NAMALWA (cell line): ENCODE measurements around the gene TRPV6.

Experiments used
- DNase-seq: peaks from one replicate; pipeline ENCODE4 v3.0.0-alpha.2; 2015; ENCODE audit warnings: low spot score

The TRPV6 gene

DNA sequence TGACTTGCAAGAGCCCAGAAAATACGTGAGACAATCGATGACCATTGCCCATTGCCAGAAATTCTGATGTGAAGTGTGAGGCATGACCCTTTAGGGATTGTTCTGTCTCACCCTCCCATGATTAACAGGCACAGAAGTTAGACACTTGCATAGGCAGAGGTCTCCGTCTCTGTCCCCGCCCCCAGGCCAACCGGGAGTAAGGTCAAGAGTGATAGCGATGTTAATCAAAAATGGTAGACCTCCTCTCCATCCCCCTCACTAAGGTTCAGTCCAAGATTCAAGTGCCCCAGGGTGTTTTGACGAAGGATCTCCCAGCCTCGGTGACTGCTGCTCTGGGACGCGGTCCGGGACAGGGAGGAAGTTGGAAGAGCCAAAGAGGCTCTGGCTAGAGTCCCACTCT lies 22.7 kb upstream of the TRPV6 start:
- DNase-seq: no peak

DNA sequence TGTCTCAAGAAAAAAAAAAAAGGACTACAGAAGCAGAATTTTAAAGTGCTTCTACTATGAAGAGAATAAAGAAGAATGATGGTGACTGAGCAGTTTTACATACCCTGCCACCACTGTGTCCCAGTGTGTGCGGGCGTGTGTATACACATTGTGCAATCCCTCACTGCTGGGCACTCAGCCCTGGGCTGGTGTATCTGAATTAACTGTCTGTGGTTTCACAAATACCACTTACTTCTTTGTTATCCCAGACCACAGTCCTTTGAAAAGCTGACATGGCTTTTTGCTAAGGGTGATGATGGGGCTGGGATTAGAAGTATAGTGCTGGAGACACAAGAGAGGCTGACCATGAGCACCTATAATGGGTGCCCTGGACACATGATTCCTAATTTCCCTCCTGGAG lies 21.1 kb upstream of the TRPV6 start:
- DNase-seq: no peak

DNA sequence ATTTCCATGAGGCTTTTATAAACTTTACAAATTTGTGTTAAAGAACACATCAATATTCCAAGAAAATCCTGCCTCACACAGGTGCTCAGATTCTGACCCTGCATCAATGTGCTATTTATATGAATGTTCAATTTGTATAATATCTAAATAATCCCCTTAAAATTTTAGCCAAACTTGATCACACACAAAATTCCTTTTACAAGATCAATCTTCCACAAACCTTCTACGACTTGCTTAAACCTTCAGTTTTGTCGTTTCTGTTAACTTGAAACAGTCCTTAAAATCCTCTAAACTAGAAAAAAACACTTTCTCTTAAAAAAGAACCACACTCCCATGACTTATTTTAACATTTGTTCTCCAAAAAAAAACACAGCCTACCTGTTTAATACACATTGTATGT lies 20.2 kb upstream of the TRPV6 start:
- DNase-seq: no peak

DNA sequence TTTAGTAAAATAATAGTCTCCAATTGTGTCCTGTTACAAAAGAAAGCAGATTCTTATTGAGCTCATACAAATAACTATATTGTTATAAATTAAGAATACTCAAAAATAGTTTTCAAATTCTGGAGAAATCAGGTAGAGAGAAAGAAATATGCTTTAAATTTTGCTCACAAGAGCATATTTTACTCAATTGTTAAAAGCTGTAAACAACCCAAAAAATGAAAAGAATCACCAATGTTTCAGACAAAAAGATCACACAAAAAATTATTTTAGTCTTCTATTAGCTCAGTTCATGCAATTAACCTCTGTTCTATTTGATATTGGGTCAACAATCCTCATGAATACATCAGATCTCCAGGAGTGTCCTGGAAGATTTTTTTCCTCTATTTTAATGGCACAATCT lies 18.6 kb upstream of the TRPV6 start:
- no peak for DNase-seq

DNA sequence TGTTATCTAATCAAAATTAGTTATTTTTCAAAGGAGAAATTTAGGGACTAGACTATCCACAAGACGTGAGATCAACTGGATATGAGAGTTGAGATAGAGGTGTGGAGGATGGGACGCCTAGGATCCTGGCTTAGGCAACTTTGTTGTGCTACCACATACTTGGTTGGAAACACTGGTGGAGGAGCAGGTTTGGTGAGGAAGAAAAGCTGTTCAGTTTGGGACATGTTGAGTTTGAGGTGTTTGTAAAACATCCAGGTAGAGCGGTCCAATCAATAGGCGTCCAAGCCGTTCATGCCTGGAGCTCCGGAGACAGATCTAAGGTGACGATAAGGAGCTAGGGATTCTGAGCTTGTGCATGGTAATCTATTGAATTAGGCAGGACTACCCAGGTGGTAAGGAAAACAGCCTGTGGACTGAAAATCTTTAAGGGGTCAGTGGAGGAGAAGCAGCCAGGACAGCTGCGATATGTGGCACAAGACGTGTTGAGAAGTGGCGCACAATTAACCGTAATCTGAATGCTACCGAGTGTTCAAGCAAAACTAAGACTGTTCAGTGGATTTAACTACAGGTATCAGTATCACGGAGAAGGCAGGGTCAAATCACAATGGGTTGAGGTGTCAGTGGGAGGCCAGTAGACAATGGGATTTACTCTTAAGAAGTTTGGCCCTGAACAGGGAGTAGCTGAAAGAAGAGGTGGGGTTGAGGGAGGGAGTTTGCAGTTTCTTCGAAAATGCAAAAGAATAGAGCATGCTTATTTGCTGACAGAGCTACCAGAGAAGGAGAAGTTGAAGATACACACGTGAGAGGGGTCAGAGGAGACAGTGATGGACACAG lies 16.1 kb upstream of the TRPV6 start:
- DNase-seq: no peak

DNA sequence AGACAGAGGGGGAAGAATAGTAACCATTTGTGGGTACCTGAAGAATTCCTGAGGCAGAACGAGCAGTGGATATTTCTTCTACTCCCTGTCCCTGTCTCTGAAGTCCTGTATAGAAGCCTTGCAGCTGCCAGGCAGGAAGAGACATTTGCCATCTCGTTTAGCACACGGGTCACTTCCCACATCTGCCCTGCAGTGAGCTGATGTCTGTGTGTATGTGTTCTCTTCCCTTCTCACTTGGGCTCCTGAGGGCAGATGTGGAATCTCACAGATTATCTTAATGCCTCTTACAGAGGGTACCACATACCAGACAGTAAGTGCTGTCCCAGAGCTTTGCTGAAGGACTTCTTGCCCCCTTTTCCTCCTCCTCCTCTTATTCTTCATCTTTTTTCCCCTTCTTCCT lies 14.1 kb upstream of the TRPV6 start:
- no peak for DNase-seq

DNA sequence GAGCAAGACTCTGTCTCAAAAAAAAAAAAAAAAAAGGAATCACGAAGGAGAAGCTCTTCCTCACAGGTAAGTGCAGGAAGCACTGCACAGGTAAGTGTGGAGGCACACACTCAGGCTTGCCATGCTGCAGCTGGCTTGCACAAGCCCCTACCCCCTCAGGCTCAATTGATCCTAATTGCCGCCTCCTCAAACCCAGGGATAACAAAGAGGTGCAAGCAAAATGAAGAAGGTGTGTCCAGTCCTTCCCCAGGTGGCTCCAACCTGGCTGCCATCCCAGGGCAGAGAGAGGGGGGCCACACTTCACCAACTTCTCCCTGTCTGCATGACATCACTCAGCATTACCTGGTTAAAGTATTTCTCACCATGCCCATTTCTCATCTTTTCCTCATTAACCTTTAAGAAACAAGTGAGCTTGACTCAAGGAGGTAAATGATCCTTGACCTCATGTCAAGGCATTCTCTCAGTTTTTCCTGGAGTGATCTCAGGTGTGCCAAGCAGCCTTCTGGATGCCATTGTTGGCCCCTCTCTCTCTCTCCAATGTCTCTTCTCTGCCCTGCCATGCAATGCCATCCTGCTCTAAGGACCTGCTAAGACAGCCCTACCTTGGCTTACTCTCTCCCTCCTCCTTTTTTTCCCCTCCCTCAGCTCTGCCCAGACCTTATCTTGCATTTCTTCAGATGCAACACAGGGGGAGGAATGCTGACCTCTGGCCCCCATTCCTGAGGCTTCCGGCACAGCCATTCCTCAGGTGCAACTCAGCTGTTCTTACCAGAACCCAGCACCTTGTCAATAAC lies 13.0 kb upstream of the TRPV6 start:
- no peak for DNase-seq

DNA sequence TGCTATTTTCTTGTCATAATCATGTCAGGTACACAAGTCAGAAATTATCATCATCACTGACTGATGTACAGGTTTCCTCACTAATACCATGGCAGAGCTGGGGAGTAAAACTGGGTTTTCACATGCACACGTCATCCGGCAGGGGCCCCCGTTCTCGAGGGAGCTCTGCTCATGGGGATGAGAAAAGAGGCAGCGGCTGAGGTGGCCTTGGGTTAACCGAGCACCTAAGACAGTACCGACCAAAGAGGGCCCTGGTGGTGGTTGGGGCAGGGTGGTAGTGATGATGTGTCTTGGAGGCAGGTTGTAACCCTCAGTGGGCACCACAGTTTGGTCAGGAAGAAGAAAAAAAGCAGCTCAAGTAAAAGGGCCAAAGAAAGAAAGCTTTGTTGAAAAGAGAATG lies 12.1 kb upstream of the TRPV6 start:
- no peak for DNase-seq

DNA sequence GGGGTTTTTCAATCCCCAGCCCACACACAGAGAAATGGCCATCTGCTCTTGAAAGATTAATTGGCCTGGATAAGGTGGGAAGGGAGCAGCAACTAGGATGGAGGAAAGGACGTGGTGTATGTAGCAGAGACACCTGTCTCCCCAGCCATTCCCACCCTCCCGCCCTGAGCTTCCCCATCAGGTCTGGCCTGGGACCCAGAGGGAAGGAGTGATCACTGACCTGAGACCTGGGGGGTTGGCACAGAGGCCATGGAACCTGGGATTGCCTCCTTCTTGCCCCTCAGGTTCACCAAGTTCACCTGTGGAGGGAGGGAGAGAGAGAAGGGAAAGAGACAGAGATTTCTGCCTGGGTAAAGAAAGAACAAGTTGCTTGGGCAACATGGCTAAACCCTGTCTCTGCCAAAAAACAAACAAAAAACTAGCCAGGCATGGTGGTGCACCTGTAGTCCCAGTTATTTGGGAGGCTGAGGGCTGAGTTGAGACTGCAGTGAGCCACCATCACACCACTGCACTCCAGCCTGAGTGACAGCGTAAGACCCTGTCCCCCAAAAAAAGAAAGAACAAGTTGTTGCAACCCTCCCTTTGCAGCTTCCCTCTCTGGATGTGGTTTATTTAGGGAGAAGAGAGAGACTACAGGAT lies 11.3 kb upstream of the TRPV6 start:
- no peak for DNase-seq

DNA sequence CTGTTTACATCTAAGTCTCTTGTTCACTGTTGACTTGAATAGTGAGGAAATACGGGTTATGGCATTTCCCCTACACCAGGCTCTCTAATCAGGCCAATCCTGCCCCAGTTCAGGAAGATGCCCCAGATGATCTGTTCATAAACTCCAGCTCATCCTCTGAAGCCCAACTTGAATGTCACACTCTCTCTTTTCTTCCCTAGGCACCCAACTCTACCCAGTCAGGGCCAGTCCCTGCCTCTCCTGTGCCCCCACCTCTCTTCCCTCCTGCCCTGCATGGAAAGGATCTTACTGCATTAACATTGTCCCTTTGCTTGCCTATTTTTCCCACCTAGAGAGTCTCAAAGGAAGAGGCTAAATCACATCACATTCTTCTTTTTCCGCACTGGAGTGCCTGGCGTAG lies 10.6 kb upstream of the TRPV6 start:
- DNase-seq: no peak

DNA sequence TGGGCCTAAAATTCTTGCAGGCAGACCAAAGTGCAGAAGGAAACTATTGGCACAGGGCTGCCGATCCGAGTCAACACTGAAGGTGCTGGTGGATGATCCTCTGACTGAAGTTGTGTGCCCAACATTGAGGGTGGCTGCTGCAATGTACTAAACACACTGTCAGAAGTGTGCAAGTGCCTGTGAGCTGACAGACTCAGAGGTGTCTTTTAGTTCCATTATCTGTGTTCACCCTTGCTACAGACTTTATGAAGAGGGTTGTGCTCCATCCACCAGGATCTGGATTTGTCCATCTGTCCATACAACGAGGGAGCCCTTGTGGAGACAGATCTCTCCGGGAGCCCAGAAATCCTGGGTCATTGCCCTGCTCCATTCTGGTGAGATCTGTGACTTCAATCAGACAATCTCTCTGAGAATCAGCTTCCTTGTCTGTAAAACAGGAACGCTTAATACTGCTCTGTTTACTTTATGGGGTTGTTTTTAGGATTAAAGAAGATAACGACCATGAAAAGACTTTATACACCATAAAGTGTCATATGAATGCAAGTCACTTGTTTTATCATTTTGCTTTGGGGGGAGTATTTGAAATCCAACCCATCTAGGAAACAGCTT lies 9.5 kb upstream of the TRPV6 start:
- no peak for DNase-seq

DNA sequence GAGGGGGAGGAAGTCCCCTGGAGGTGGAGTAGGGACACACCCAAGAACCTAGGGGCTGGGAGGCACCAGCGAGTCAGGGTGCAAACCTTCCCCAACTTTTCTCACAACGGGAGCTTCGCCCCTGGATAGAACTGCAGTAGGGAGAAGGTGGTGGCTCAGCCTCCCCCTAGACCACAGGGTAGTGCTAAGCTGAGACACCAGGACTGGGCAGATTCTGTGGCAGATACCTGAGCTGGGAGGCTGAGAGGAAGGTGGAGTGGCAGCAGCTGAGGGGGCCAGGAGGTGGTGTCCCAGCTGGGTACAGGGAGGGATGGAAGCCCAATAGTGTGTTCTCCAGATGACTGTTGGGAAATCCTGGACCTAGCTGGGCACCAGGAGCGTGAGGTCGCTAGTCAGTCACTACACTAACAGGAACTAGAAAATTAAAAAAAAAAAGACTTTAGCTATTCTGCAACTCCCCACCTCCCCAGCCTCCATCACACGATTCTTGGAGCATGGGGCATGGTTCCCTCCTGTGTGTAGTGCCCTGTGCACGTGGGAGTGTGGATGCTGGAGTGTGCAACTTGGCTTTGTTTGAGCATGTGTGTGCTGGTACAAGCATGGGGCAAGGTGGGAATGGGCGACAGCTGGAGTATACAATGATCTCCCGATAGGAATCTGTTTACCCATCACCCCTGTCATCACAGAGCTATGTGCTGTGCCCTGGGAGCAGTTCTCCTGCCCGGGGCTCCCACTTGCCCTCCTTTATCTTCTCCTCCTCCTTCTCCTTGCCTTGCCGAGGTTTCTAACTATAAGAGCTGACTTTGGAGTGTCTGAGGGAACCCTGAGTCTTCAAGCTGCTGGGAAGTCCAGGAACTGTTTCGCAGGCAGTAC lies 8.8 kb upstream of the TRPV6 start:
- DNase-seq: no peak

DNA sequence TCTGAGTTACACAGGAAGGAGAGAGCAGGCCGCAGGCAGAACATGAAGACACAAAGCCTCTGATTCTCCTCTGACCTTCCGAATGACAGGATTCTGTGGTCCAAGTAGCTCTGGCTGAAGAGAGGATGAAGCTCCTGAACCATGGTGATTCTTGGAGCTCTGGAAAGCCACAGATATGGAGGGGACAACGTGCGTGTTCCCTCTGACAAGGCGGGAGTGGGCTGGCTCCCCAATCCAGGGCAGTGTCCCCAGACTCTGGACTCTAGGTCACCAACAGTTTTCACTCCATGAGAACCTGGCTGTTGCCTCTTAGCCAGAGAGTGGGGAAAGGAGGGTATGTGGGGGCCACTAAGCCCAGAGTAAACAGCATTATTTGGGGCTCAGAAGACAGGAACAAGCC lies 7.4 kb upstream of the TRPV6 start:
- no peak for DNase-seq

DNA sequence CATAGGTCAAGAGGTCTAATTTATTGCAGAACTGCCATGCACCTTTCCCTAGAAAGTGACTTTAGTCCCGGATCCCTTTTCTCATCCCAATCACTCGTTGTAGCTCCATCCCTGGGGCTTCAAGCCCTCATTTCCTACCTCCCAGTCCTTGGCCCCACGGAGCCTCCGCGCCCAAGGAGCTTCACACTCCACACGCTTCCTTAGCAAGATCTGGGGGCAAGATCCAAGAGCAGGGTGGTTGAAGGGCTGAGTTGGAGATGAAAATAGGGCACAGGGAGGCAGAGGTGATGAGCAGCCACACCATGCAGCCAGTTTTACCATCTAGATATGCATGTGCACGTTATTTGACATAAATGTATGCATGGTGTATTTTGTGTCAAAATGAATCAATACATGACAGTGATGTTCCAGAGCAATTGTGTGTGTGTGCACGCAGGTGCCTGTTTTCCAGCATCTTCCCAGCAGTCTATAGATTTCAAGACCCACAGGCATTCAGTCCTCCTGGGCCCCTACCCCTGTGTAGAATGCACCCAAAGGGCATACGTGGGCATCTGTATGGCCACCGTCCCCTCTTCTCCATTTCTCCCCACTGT lies 6.0 kb upstream of the TRPV6 start:
- DNase-seq: no peak

DNA sequence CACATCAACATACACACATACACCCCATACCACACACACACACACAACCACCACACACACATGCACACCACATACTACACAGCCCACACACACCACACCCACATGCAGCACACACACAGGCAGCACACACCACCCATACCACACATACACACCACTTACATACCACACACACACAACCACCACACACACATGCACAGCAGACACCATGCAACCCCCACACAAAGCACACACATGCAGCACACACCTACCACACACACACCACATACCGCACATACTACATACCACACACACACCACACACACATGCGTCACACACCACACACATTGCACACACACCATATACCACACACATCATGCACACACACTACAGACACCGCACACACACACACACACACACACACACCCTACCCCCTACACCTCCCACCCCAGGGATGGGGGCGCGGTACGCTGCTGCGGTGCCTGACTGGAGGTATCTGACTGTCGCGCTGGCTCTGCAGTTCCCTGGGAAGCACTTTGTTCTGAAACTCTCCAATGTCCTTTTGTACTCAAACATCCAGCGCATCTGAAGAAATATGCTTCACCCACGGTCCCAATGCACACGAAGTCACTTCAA lies 5.4 kb upstream of the TRPV6 start:
- DNase-seq: no peak

DNA sequence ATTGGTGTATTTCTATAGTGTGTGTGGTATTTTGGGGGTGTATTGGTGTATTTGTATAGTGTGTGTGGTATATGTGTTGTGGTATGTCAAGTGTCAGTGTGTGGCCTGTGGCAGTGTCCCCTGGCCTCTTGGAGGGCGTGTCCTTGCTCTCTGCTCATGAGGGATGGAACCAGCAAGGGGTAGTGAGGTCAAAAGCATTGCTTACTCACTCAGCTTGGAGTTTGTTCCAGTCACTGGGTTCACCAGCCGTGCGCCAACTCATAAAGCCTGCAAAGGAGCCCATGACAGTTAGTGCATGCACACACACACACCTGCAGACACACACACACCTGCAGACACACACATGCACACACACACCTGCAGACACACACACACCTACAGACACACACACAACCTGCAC lies 4.3 kb upstream of the TRPV6 start:
- DNase-seq: no peak

DNA sequence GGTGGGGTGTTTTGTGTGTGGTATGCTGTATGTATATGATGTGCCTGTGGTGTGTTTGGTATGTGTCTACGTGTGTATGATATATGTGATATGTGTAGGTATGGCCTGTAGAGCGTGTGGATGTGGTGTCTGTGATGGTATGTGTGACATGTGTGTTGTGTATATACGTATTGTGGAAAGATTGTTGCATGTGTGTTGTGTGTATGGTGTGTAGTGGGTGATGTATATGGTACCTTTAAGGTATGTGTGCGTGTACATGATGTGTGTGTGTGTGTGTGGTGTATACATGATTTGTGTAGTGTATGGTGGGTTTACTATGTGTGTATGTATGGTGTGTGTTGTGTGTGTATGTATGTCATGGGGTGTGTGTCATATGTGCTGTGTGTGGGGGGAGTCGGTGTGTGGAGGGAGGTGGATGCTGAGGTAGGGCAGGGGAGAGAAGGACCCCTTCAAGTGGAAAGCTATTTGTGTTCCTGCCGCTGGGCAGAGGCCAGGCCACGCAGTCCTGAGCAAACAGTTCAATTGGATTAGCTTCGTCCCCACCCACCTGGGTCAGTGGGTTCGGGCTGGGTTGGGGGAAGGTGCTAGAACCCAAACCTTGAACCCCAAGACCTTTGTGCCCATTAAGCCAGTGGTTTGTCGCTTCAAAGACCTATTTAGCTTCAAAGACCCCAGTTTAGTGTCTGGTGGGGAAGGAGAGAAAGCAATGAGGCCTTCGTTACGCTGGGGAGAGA lies 1.9 kb upstream of the TRPV6 start:
- no peak for DNase-seq

DNA sequence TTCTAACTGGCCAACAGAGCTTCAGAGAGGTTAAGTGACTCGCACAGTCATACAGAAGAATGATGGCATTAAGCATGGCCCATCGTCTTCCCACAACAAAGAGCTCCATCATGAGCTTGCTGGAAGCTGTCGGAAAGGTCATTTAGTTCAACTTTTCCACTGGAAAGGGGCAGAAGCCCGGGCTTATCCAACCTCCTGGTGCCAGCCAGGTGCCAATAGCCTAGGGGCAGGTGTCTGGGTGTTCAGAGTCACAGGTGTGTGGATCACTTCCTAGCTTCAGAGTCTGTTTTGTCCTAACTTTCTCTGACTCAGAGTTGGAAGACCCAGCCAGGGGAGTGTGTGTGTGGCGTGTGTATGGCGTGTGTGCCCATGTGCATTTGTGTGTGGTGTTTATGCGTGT lies 1.3 kb upstream of the TRPV6 start:
- DNase-seq: no peak

DNA sequence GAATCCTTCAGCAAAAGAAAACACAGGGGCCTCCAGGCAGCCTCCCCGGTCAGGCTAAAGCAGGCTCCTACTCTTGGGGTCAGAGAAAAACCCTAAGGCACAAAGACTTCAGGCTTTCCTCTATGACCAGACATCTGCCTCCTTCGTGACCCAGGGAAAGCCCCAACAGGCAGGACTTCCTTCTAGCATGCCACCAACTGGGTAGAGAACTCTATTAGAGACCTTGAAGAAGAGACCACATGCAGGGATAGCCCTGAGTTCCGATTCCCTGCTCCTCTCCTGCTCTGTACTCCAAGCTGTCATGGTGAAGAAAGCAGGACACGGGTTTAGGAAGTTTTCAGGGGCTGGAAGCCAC lies 1.3 kb downstream of the TRPV6 start:
- no peak for DNase-seq

DNA sequence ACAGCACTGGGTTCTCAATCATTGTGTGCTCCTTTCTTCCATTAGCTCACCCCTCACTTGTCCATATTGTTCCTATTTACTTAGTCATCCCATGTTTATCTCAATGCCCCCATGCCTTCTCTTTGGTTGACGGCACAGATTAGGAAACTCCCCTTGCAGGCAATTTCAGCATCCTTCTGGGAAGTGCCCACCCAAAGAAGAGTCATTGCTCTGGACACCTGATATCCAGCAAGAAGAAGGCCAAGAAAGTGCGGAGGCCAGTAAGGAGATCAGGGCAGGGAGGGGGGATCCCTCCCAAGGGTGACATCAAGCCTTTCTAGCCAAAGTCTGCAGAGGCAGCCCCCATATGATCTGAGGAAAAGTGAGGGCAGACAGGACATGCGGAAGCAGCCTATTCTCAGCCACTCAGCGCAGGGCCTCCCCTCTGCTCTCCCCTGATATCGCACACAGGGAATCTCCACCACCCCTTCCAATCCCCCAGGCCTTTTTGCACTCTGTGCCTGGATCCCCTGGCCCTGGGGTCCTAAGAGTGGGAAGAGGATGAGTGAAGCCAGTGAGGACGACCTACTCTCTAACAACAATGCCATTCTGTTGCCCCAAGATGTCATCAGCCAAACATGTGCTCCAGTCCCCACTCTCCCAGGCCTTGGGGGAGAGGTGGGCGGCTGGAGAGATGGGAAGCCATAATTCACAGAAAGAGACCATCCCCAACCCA lies 1.8 kb downstream of the TRPV6 start:
- no peak for DNase-seq
